Colonic mucosa (tissue), 4 donors: ENCODE data around the gene PIP4K2B. TPM values are rescaled to one million over a fixed set of nuclear protein-coding genes. Genes with fewer than 3 reads are reported as not detected.

Experiments
- DNase-seq: peaks from one replicate; pipeline ENCODE4 v3.0.0-alpha.2; 2020
- H3K27ac ChIP-seq: fragments of 200-600 bp; one replicate; pipeline ENCODE4 v1.8.0; 2021
- H3K27me3 ChIP-seq: fragments of 200-600 bp; one replicate; pipeline ENCODE4 v1.8.0; 2021
- H3K36me3 ChIP-seq: fragments of 200-600 bp; one replicate; pipeline ENCODE4 v1.8.0; 2021
- H3K4me1 ChIP-seq: fragments of 200-600 bp; one replicate; pipeline ENCODE4 v1.8.0; 2021; ENCODE audit warnings: mild to moderate bottlenecking
- H3K4me3 ChIP-seq: fragments of 200-600 bp; one replicate; pipeline ENCODE4 v1.8.0; 2021
- H3K9ac ChIP-seq, 2 donors: one replicate each; pipeline ENCODE4 v1.7.0; 2013; ENCODE audit warnings: control low read depth in 2 of 2, low read depth in 2 of 2, low read length in 2 of 2
- H3K9me3 ChIP-seq: fragments of 200-600 bp; one replicate; pipeline ENCODE4 v1.8.0; 2021
- intact Hi-C: fragments of 100-400 bp; cut with DNase I; formaldehyde crosslinking; loops from one replicate; pipeline ENCODE4 v1.14.1; 2022
- total RNA-seq, 2 donors: library from RNA; stranded (reverse); fragmentation: NEBNext Ultra II Directional in 1 of 2; extraction: Animal tissue kit (Norgen Biotek cat#: 25700) in 1 of 2; gene quantifications; one replicate each; pipeline ENCODE4 v1.2.1, GENCODE V29; 2021
- TF ChIP-seq, protein P1 (sequence below): fragments of 200-600 bp; IDR thresholded peaks from one replicate; pipeline ENCODE4 v1.8.0; 2022; ENCODE audit warnings: antibody characterized with exemption, mild to moderate bottlenecking
- donor health status: healthy.
- donor health status: DM: no; HTN: no; CAD: no.
- donor health status: DM: no; HTN: no; CAD: no.

PIP4K2B gene
- total RNA-seq, 2 donors from 2014 or later = 16.8 to 19.6 TPM

DNA sequence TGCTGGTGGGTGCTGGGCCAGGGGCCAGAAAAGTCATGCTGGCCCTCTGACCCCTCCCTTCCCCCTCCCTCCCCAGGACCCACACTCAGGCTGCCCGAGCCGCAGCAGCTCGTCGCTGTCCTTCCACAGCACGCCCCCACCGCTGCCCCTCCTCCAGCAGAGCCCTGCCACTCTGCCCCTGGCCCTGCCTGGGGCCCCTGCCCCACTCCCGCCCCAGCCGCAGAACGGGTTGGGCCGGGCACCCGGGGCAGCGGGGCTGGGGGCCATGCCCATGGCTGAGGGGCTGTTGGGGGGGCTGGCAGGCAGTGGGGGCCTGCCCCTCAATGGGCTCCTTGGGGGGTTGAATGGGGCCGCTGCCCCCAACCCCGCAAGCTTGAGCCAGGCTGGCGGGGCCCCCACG lies 77.6 kb downstream of the PIP4K2B start:
- DNase-seq = no peak
- H3K9ac ChIP-seq = no peak overlapping the region
- peaks cover 10% of the 10 kb centered on the region for H3K4me1 ChIP-seq
- no peaks in the 10 kb centered on the region for H3K9me3 ChIP-seq
- H3K27me3 ChIP-seq = no peaks in the 10 kb centered on the region
- H3K36me3 ChIP-seq = no peaks in the 10 kb centered on the region
- no peak overlapping the region for H3K4me3 ChIP-seq
- H3K27ac ChIP-seq = no peak overlapping the region
- intact Hi-C loops = no loop called here
- TF ChIP-seq, protein P1, sequence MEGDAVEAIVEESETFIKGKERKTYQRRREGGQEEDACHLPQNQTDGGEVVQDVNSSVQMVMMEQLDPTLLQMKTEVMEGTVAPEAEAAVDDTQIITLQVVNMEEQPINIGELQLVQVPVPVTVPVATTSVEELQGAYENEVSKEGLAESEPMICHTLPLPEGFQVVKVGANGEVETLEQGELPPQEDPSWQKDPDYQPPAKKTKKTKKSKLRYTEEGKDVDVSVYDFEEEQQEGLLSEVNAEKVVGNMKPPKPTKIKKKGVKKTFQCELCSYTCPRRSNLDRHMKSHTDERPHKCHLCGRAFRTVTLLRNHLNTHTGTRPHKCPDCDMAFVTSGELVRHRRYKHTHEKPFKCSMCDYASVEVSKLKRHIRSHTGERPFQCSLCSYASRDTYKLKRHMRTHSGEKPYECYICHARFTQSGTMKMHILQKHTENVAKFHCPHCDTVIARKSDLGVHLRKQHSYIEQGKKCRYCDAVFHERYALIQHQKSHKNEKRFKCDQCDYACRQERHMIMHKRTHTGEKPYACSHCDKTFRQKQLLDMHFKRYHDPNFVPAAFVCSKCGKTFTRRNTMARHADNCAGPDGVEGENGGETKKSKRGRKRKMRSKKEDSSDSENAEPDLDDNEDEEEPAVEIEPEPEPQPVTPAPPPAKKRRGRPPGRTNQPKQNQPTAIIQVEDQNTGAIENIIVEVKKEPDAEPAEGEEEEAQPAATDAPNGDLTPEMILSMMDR = no peak

DNA sequence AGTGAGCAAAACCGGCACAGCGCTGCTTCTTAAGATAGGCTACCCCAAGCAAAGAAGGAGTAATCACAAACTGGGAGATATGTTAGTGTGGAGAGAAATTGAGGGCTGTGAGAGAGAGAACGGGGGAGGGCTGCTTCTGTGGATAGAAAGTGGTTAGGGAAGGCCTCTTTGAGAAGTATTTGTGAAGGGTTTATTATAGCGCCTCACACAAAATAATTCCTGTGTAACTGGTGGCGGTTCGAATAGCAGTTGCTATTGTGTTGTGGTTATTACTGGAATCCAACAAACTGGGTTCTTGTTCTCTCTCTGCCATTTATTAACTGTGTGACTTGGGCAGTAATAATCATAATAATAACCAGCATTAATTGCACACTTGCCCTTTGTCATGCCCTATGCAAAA lies 78.4 kb downstream of the PIP4K2B start:
- no peak for DNase-seq
- Histone ChIP-seq H3K9me3 (no peaks in the 10 kb centered on the region), H3K9ac (no peak overlapping the region), H3K4me1 (peaks cover 10% of the 10 kb centered on the region), H3K27me3 (no peaks in the 10 kb centered on the region), H3K27ac (no peak overlapping the region), H3K36me3 (no peaks in the 10 kb centered on the region), H3K4me3 (no peak overlapping the region)
- TF ChIP-seq, protein P1 = no peak
- intact Hi-C loops = no loop called here

DNA sequence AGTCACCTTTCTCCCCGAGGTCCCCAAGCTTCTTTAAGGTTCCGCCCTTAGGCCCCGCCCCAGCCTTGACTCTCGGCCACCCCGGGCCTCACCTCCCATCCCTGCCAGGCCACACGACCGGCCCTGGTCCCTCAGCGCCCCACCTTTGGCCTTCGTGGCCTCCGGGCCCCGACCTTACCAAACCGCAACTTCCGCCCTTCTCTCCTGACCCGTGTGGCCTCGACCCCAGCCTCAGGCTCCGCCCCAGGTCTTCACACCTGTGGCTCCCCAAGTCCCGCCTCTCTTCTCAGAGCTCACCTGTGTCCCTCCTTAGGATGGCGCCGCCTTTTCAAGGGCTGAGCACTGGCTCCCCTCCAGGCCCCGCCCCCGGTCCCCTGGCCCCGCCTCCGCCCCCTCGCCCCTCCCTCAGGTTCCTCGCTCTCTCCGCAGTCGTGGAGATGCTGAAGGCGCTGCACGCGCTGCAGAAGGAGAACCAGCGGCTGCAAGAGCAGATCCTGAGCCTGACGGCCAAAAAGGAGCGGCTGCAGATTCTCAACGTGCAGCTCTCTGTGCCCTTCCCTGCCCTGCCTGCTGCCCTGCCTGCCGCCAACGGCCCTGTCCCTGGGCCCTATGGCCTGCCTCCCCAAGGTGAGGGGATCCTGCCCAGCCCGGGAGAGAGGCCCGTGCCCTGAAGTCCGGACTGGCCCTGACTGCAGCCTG lies 79.3 kb downstream of the PIP4K2B start:
- no peak for DNase-seq

DNA sequence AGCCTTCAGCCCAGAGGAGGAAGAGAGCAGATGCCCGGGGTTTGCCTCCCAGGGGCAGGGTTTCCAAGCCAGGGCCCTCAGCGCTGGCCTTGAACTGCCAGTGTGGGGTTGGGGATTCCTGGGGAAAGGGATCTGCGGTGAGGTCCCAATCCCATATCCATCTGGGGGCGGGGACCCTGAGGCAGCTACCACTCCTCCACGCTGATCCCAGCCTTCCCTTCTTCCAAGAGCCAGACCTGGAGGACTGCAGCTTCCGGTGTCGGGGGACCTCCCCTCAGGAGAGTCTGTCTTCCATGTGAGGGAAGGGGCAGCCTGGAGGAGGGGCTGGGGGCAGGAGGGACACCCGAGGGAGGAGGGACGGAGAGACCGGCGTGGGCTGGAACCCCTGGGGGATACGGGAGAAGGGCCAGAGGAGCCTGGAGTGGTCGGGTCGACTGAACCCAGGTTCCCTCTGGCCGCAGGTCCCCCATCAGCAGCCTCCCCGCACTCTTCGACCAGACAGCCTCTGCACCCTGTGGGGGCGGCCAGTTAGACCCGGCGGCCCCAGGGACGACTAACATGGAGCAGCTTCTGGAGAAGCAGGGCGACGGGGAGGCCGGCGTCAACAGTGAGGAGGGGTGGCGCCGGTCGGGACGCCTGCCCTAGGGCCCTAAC lies 79.9 kb downstream of the PIP4K2B start:
- no peak for DNase-seq
- Histone ChIP-seq H3K27ac (no peak overlapping the region), H3K9ac (no peak overlapping the region), H3K4me1 (peaks cover 1% of the 10 kb centered on the region), H3K4me3 (no peak overlapping the region), H3K9me3 (no peaks in the 10 kb centered on the region), H3K36me3 (no peaks in the 10 kb centered on the region), H3K27me3 (no peaks in the 10 kb centered on the region)
- intact Hi-C loops = no loop called here
- TF ChIP-seq, protein P1 = no peak

More for the DNA sequence above, 79.3 kb downstream of the PIP4K2B start:
- H3K4me3 ChIP-seq = no peak overlapping the region
- H3K27ac ChIP-seq = no peak overlapping the region
- intact Hi-C loops = no loop called here
- no peaks in the 10 kb centered on the region for H3K36me3 ChIP-seq
- peaks cover 8% of the 10 kb centered on the region for H3K4me1 ChIP-seq
- H3K9ac ChIP-seq = no peak overlapping the region
- H3K27me3 ChIP-seq = no peaks in the 10 kb centered on the region
- H3K9me3 ChIP-seq = no peaks in the 10 kb centered on the region
- TF ChIP-seq, protein P1 = no peak

DNA sequence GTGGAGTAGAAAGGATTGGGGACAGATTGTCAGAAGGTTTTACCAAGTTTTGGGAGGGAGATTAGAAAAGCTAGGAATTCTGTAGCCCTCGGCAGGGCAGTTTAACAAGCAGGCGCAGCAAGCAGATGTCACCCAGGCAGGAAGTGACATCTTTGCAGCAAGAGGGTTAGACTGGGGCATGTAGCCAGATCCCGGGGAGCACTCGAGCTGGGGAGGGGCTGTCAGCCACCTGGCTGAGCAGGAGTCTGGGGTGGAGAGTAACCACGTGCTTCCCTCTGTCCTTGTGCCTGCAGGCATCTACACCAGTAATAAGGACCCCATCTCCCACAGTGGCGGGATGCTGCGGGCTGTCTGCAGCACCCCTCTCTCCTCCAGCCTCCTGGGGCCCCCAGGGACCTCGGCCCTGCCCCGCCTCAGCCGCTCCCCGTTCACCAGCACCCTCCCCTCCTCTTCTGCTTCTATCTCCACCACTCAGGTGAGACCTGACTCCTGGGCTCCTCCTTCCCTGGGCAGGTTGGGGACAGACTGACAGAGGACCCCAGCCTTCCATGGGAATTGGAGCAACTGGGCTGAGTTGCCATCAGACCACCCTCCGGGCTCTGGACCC lies 82.1 kb downstream of the PIP4K2B start:
- Histone ChIP-seq H3K36me3 (no peaks in the 10 kb centered on the region), H3K27me3 (no peaks in the 10 kb centered on the region), H3K4me1 (no peaks in the 10 kb centered on the region), H3K9me3 (no peaks in the 10 kb centered on the region), H3K4me3 (no peak overlapping the region), H3K27ac (no peak overlapping the region), H3K9ac (no peak overlapping the region)
- intact Hi-C loops = no loop called here
- TF ChIP-seq, protein P1 = no peak
- no peak for DNase-seq
